Measurements from ENCODE around the gene SCAF1. TPM values are rescaled to one million over a fixed set of nuclear protein-coding genes. Genes with fewer than 3 reads are reported as not detected.

The SCAF1 gene
- polyA plus RNA-seq, 1 donor from 2014 or later = 11.9 TPM

DNA sequence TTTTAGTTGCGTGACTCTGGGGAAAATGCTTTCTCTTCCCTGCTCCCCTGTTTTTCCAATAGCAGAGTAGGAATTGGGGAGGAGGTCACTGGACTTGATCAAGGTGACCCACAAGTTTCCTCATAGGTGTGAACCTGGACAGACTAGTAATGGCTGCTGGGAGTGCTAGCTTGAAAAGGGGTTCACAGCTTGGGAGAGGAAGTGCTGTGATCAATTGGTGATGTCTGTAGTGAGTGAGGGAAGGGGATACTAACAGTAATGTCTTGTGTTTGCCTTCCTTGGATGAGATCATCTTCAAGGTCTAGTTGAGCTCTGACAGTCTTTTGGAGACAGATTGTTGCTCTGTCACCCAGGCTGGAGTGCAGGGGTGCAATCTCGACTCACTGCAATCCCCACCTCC is 25.5 kb downstream of the SCAF1 start:
- Histone ChIP-seq H2AFZ (ENCODE audit: low read depth, low read length) (no peak overlapping the region), H3K4me3 (ENCODE audit: low read length) (no peak overlapping the region), H3K9me3 (ENCODE audit: low read length) (no peaks in the 10 kb centered on the region), H3F3A (ENCODE audit: insufficient read depth, low read length, poor library complexity, severe bottlenecking) (no peaks in the 10 kb centered on the region), H3K9me2 (ENCODE audit: insufficient read depth, low read length) (no peaks in the 10 kb centered on the region), H3K9ac (ENCODE audit: low read length) (no peak overlapping the region), H3K27ac (ENCODE audit: low read length) (no peak overlapping the region), H3K4me2 (ENCODE audit: low read length) (no peak overlapping the region), H4K20me1 (ENCODE audit: insufficient read depth) (no peaks in the 10 kb centered on the region), H3K79me2 (replicated peaks; ENCODE audit: insufficient read depth, low read length) (no peaks in the 10 kb centered on the region), H3K27me3 (ENCODE audit: insufficient read depth, low read depth, low read length) (no peaks in the 10 kb centered on the region), H3K36me3 (ENCODE audit: insufficient read depth, low read length) (no peaks in the 10 kb centered on the region)
- TF ChIP-seq, protein P1, sequence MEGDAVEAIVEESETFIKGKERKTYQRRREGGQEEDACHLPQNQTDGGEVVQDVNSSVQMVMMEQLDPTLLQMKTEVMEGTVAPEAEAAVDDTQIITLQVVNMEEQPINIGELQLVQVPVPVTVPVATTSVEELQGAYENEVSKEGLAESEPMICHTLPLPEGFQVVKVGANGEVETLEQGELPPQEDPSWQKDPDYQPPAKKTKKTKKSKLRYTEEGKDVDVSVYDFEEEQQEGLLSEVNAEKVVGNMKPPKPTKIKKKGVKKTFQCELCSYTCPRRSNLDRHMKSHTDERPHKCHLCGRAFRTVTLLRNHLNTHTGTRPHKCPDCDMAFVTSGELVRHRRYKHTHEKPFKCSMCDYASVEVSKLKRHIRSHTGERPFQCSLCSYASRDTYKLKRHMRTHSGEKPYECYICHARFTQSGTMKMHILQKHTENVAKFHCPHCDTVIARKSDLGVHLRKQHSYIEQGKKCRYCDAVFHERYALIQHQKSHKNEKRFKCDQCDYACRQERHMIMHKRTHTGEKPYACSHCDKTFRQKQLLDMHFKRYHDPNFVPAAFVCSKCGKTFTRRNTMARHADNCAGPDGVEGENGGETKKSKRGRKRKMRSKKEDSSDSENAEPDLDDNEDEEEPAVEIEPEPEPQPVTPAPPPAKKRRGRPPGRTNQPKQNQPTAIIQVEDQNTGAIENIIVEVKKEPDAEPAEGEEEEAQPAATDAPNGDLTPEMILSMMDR (IDR thresholded peaks at IDR 0.05; ENCODE audit: poor library complexity, severe bottlenecking) = no peak
- TF ChIP-seq EP300 (conservative IDR thresholded peaks at IDR 0.05; ENCODE audit: poor library complexity, severe bottlenecking) (no peak), MXI1 (conservative IDR thresholded peaks at IDR 0.05; ENCODE audit: poor library complexity, severe bottlenecking) (no peak), RAD21 (conservative IDR thresholded peaks at IDR 0.05) (no peak), EZH2 (IDR thresholded peaks at IDR 0.05; ENCODE audit: borderline replicate concordance, insufficient read depth, low read length, poor library complexity, severe bottlenecking) (no peak), TAF1 (IDR thresholded peaks at IDR 0.05; ENCODE audit: low read depth) (no peak), SMC3 (conservative IDR thresholded peaks at IDR 0.05; ENCODE audit: poor library complexity) (no peak), POLR2AphosphoS5 (IDR thresholded peaks at IDR 0.05) (no peak)
- TF ChIP-seq, protein P2, sequence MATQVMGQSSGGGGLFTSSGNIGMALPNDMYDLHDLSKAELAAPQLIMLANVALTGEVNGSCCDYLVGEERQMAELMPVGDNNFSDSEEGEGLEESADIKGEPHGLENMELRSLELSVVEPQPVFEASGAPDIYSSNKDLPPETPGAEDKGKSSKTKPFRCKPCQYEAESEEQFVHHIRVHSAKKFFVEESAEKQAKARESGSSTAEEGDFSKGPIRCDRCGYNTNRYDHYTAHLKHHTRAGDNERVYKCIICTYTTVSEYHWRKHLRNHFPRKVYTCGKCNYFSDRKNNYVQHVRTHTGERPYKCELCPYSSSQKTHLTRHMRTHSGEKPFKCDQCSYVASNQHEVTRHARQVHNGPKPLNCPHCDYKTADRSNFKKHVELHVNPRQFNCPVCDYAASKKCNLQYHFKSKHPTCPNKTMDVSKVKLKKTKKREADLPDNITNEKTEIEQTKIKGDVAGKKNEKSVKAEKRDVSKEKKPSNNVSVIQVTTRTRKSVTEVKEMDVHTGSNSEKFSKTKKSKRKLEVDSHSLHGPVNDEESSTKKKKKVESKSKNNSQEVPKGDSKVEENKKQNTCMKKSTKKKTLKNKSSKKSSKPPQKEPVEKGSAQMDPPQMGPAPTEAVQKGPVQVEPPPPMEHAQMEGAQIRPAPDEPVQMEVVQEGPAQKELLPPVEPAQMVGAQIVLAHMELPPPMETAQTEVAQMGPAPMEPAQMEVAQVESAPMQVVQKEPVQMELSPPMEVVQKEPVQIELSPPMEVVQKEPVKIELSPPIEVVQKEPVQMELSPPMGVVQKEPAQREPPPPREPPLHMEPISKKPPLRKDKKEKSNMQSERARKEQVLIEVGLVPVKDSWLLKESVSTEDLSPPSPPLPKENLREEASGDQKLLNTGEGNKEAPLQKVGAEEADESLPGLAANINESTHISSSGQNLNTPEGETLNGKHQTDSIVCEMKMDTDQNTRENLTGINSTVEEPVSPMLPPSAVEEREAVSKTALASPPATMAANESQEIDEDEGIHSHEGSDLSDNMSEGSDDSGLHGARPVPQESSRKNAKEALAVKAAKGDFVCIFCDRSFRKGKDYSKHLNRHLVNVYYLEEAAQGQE (IDR thresholded peaks at IDR 0.05; ENCODE audit: borderline replicate concordance) = no peak

DNA sequence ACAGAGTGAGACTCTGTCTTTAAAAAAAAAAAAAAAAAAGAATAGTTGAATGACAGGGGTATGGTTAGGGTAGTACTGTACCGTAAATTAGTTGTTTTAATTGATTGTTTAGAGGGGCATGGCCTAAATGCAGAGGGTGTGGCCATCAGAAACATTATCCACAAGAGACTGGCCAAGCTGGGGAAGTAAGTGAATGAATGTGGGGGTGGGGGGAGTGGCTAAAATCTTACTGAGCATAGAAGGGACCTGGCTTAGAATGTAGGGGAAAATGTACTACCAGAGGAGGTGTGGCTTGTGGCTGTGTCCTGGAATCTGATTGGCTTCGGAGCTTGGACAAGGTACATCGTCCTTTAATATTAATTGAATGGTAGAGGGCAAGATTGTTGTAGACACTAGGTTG is 27.5 kb downstream of the SCAF1 start:
- H3K4me2 ChIP-seq (ENCODE audit: low read length) = no peak overlapping the region
- H3K9me3 ChIP-seq (ENCODE audit: low read length) = no peaks in the 10 kb centered on the region
- H3K36me3 ChIP-seq (ENCODE audit: insufficient read depth, low read length) = no peaks in the 10 kb centered on the region
- H3K9ac ChIP-seq (ENCODE audit: low read length) = no peak overlapping the region
- H3K79me2 ChIP-seq (replicated peaks; ENCODE audit: insufficient read depth, low read length) = no peaks in the 10 kb centered on the region
- TF ChIP-seq, protein P1 (IDR thresholded peaks at IDR 0.05; ENCODE audit: poor library complexity, severe bottlenecking) = no peak
- TF ChIP-seq EZH2 (IDR thresholded peaks at IDR 0.05; ENCODE audit: borderline replicate concordance, insufficient read depth, low read length, poor library complexity, severe bottlenecking) (no peak), SMC3 (conservative IDR thresholded peaks at IDR 0.05; ENCODE audit: poor library complexity) (no peak), RAD21 (conservative IDR thresholded peaks at IDR 0.05) (no peak)
- H3K27ac ChIP-seq (ENCODE audit: low read length) = no peak overlapping the region
- no peak overlapping the region for H3K4me3 ChIP-seq (ENCODE audit: low read length)
- no peaks in the 10 kb centered on the region for H3K9me2 ChIP-seq (ENCODE audit: insufficient read depth, low read length)
- no peaks in the 10 kb centered on the region for H4K20me1 ChIP-seq (ENCODE audit: insufficient read depth)
- no peaks in the 10 kb centered on the region for H3F3A ChIP-seq (ENCODE audit: insufficient read depth, low read length, poor library complexity, severe bottlenecking)
- no peaks in the 10 kb centered on the region for H3K27me3 ChIP-seq (ENCODE audit: insufficient read depth, low read depth, low read length)
- no peak overlapping the region for H2AFZ ChIP-seq (ENCODE audit: low read depth, low read length)
